NB4 (cell line): ENCODE measurements around the gene SIAH2.

Experiments
- CTCF ChIP-seq: IDR thresholded peaks from one replicate; pipeline ENCODE4 v1.5.1; 2012; ENCODE audit warnings: low read depth, low read length
- TF ChIP-seq, protein P1 (sequence below): IDR thresholded peaks from 2 replicates; pipeline ENCODE4 v1.6.1; 2011; ENCODE audit warnings: low read depth, low read length

DNA sequence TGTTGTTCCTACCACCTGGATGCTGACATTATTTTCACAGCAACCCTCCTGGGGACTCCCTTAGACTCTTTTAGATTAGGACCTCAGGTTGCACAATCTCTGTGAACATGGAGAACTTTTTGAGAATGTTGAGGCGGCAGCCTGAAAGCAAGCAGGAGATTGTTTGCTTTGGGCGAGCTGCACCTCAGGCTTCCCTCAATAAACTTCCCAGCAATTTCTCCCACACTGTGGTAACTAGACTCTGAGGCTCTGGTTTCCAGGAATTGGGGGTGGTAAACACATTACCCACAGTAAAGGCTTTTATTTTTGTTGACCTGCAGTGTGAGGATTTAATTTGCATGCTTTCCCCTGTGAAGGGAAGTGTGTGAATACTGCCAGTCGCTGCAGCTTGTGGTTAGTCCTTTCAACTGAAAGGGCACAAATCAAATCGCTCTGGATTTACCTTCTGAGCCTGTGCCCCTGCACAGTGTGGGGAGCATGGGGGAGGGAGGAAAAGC lies 35.2 kb upstream of the SIAH2 start:
- no peak for TF ChIP-seq CTCF
- TF ChIP-seq, protein P1, sequence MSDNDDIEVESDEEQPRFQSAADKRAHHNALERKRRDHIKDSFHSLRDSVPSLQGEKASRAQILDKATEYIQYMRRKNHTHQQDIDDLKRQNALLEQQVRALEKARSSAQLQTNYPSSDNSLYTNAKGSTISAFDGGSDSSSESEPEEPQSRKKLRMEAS: no peak
